Endothelial cell (in vitro differentiated cells): ENCODE data around the gene GATA3. TPM values are rescaled to one million over a fixed set of nuclear protein-coding genes. Genes with fewer than 3 reads are reported as not detected.

ENCODE experiments used
- DNase-seq: peaks from one replicate; pipeline ENCODE4 v3.0.0; 2021; ENCODE audit warnings: low spot score
- H3K27ac Mint-ChIP-seq: one replicate; pipeline ENCODE4 v1.8.0; 2021; ENCODE audit warnings: mixed read lengths, inconsistent platforms; ENCODE audit not compliant: unreplicated experiment
- H3K27me3 Mint-ChIP-seq: one replicate; pipeline ENCODE4 v1.8.0; 2021; ENCODE audit warnings: mild to moderate bottlenecking, moderate library complexity, mixed read lengths, inconsistent platforms; ENCODE audit not compliant: unreplicated experiment
- H3K36me3 Mint-ChIP-seq: one replicate; pipeline ENCODE4 v1.8.0; 2021; ENCODE audit warnings: mild to moderate bottlenecking, low read depth, mixed read lengths, inconsistent platforms; ENCODE audit not compliant: unreplicated experiment
- H3K4me1 Mint-ChIP-seq: one replicate; pipeline ENCODE4 v1.8.0; 2021; ENCODE audit warnings: mild to moderate bottlenecking, mixed read lengths, inconsistent platforms; ENCODE audit not compliant: unreplicated experiment
- H3K4me3 Mint-ChIP-seq: one replicate; pipeline ENCODE4 v1.8.0; 2021; ENCODE audit warnings: mild to moderate bottlenecking, mixed read lengths, inconsistent platforms; ENCODE audit not compliant: unreplicated experiment
- H3K9me3 Mint-ChIP-seq: one replicate; pipeline ENCODE4 v1.8.0; 2021; ENCODE audit warnings: mixed read lengths, inconsistent platforms; ENCODE audit not compliant: unreplicated experiment
- CTCF ChIP-seq: fragments of 200-600 bp; sonication (generic); IDR thresholded peaks from one replicate; pipeline ENCODE4 v1.5.0; 2021; ENCODE audit warnings: antibody characterized with exemption; ENCODE audit not compliant: unreplicated experiment
- total RNA-seq: library from RNA; stranded (reverse); fragmentation: NEBNext Ultra II Directional; extraction: Animal tissue kit (Norgen Biotek cat#: 25700); gene quantifications from one replicate; pipeline ENCODE4 v1.2.1, GENCODE V29; 2021; ENCODE audit not compliant: unreplicated experiment

Gene GATA3
- total RNA-seq, 1 donor from 2014 or later = 70.9 TPM

GRCh38 chr10:8041992-8042720 lies 12.3 kb upstream of the GATA3 start:
- TF ChIP-seq CTCF = no peak
- no peaks in the 10 kb centered on the region for H3K9me3 Mint-ChIP-seq
- H3K4me1 Mint-ChIP-seq = peaks cover 67% of the 10 kb centered on the region
- no peak overlapping the region for H3K27ac Mint-ChIP-seq
- DNase-seq = no peak
- H3K4me3 Mint-ChIP-seq = no peak overlapping the region
- H3K27me3 Mint-ChIP-seq = peaks cover 48% of the 10 kb centered on the region
- no peaks in the 10 kb centered on the region for H3K36me3 Mint-ChIP-seq

- no peak overlapping the region for H3K27ac Mint-ChIP-seq
- H3K36me3 Mint-ChIP-seq = no peaks in the 10 kb centered on the region
- H3K4me1 Mint-ChIP-seq = peaks cover 74% of the 10 kb centered on the region
- no peak for TF ChIP-seq CTCF
- peak; percentile 20 for DNase-seq
- no peaks in the 10 kb centered on the region for H3K9me3 Mint-ChIP-seq
- H3K4me3 Mint-ChIP-seq = peak overlapping the region; percentile 76
- peaks cover 53% of the 10 kb centered on the region for H3K27me3 Mint-ChIP-seq
Measured at GRCh38 chr10:8042721-8043568, 11.5 kb upstream of the GATA3 start.

- Mint-ChIP-seq H3K4me3 (peak overlapping the region; percentile 73), H3K4me1 (peaks cover 66% of the 10 kb centered on the region), H3K36me3 (no peaks in the 10 kb centered on the region), H3K27me3 (peaks cover 47% of the 10 kb centered on the region), H3K27ac (no peak overlapping the region), H3K9me3 (no peaks in the 10 kb centered on the region)
- peak; percentile 37 for DNase-seq
- no peak for TF ChIP-seq CTCF
Measured at GRCh38 chr10:8043569-8044306, 10.8 kb upstream of the GATA3 start.

GRCh38 chr10:8044331-8044907 lies 10.1 kb upstream of the GATA3 start:
- DNase-seq = no peak
- H3K4me1 Mint-ChIP-seq = peaks cover 69% of the 10 kb centered on the region
- TF ChIP-seq CTCF = no peak
- H3K9me3 Mint-ChIP-seq = no peaks in the 10 kb centered on the region
- no peaks in the 10 kb centered on the region for H3K36me3 Mint-ChIP-seq
- no peak overlapping the region for H3K27ac Mint-ChIP-seq
- H3K27me3 Mint-ChIP-seq = peaks cover 47% of the 10 kb centered on the region
- H3K4me3 Mint-ChIP-seq = peak overlapping the region; percentile 73
